Measurements from ENCODE around the gene USP14. TPM values are rescaled to one million over a fixed set of nuclear protein-coding genes. Genes with fewer than 3 reads are reported as not detected.

The USP14 gene
- total and polyA plus RNA-seq, 2 of the 8 experiments (the other 6 are each of a cell fraction or from before 2014, with no cell fraction given) = 14.8 to 91.1 TPM

GRCh38 chr18:211582-211981 is 53.2 kb downstream of the USP14 start (continued):
- TF ChIP-seq, protein P1, sequence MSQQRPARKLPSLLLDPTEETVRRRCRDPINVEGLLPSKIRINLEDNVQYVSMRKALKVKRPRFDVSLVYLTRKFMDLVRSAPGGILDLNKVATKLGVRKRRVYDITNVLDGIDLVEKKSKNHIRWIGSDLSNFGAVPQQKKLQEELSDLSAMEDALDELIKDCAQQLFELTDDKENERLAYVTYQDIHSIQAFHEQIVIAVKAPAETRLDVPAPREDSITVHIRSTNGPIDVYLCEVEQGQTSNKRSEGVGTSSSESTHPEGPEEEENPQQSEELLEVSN (IDR thresholded peaks at IDR 0.05) = no peak
- TF ChIP-seq HDAC2 (IDR thresholded peaks at IDR 0.05; ENCODE audit: borderline replicate concordance in 1 of 2, low read depth in 2 of 2, low read length in 2 of 2) = no peak
